ENCODE measurements around the gene TMEM200A.

DNA sequence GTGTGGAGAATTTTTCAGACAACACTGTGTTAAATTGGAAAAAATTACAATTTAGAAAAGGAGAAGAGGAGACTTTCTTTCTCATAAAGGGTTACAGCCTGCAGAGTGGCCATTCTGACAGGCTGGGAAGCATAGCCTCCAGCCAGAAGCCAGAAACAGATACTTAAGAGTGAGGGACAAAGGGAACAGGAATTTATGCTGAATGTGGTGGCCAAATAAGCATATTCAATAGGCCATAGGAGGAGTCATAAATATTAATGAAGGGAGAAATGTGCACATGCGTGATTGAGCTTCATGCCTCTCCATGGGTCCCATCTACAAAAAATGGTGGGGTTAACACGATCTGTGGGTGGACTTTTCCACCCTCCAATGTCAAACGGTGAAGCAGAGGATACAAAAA is 13.4 kb downstream of the TMEM200A start:
- TF ChIP-seq ZNF274 (IDR thresholded peaks at IDR 0.05; ENCODE audit: low read depth, low read length) (no peak), YY1 (IDR thresholded peaks at IDR 0.05; ENCODE audit: insufficient read depth, insufficient read length) (no peak), SUZ12 (IDR thresholded peaks at IDR 0.05; ENCODE audit: extremely low read depth, insufficient read depth, insufficient read length) (no peak)
